ENCODE measurements around the gene POPDC3. TPM values are rescaled to one million over a fixed set of nuclear protein-coding genes. Genes with fewer than 3 reads are reported as not detected.

POPDC3 gene
- total and polyA plus RNA-seq, 12 donors: 31.1 to 59.7 (median 39.0) TPM

GRCh38 chr6:105184921-105185320, 5.1 kb upstream of the POPDC3 start:
- no peak overlapping the region for H3K4me3 ChIP-seq
- no peaks in the 10 kb centered on the region for H3K36me3 ChIP-seq
- no peak overlapping the region for H3K27ac ChIP-seq
- no peak for DNase-seq
- H3K27me3 ChIP-seq: peaks cover 0 to 52% (median 13%) of the 10 kb centered on the region in 7 donors
- 44 to 55% methylated on average over 2 of the region's 2 CpGs for WGBS, 2 donors
- H3K4me1 ChIP-seq: peaks cover 0 to 7% (median 0%) of the 10 kb centered on the region in 9 donors
- H3K9me3 ChIP-seq: no peaks in the 10 kb centered on the region
- no peak for TF ChIP-seq CTCF (IDR thresholded peaks at IDR 0.05)
- intact Hi-C loops (cut with DNase I): loop anchor here in 2 of 10 donors (5.0 to 10.0 kb wide), 2 partner anchors 77 to 80 kb away; no protein-coding TSS in a partner anchor
- ATAC-seq: no peak

- ATAC-seq (no peak), DNase-seq (no peak)
- Histone ChIP-seq H3K4me3 (no peak overlapping the region), H3K27ac (no peak overlapping the region), H3K27me3 (peaks cover 0 to 76% (median 23%) of the 10 kb centered on the region in 7 donors), H3K36me3 (no peaks in the 10 kb centered on the region), H3K4me1 (peaks cover 0 to 9% (median 4%) of the 10 kb centered on the region in 9 donors), H3K9me3 (no peaks in the 10 kb centered on the region)
- WGBS, 2 donors: 68 to 80% methylated on average over 4 of the region's 4 CpGs
- TF ChIP-seq CTCF (IDR thresholded peaks at IDR 0.05): no peak
- intact Hi-C loops (cut with DNase I): loop anchor here in 2 of 10 donors (5.0 to 10.0 kb wide), 2 partner anchors 80 to 83 kb away; no protein-coding TSS in a partner anchor
Observed at GRCh38 chr6:105181981-105182515, 2.2 kb upstream of the POPDC3 start.

GRCh38 chr6:105178636-105179035, 1.2 kb downstream of the POPDC3 start:
- peaks cover 0 to 82% (median 23%) of the 10 kb centered on the region in 7 donors for H3K27me3 ChIP-seq
- ATAC-seq (no peak), DNase-seq (no peak)
- no peak for TF ChIP-seq CTCF (IDR thresholded peaks at IDR 0.05)
- peaks cover 0 to 5% (median 0%) of the 10 kb centered on the region in 11 donors for H3K9me3 ChIP-seq
- H3K36me3 ChIP-seq: no peaks in the 10 kb centered on the region
- peaks cover 0 to 9% (median 4%) of the 10 kb centered on the region in 9 donors for H3K4me1 ChIP-seq
- H3K27ac ChIP-seq: peak overlapping the region; percentile 6 to 94 (median 92)
- WGBS, 2 donors: 24 to 42% methylated on average over 5 of the region's 5 CpGs
- intact Hi-C loops (cut with DNase I): loop anchor here in 1 of 10 donors (1.0 kb wide), 1 partner anchor 19 kb away; no protein-coding TSS in a partner anchor
- peak overlapping the region in 9 of 10 donors; percentile 49 to 64 (median 57) for H3K4me3 ChIP-seq

GRCh38 chr6:105178110-105178509, 1.7 kb downstream of the POPDC3 start:
- 25 to 41% methylated on average over 1 of the region's 1 CpG for WGBS, 2 donors
- TF ChIP-seq CTCF (IDR thresholded peaks at IDR 0.05): no peak
- Histone ChIP-seq H3K36me3 (no peaks in the 10 kb centered on the region), H3K4me3 (no peak overlapping the region), H3K4me1 (peaks cover 0 to 9% (median 4%) of the 10 kb centered on the region in 9 donors), H3K27ac (peak overlapping the region in 7 of 10 donors; percentile 26 to 94 (median 91)), H3K9me3 (peaks cover 0 to 5% (median 0%) of the 10 kb centered on the region in 11 donors), H3K27me3 (peaks cover 0 to 76% (median 23%) of the 10 kb centered on the region in 7 donors)
- ATAC-seq (no peak), DNase-seq (no peak)
- intact Hi-C loops (cut with DNase I): no loop called here

All from heart right ventricle (tissue), 16 donors.